GM21576 (cell line): ENCODE data around the gene OR6B1.

Source experiments
- ATAC-seq: cut with Tn5 transposase; IDR thresholded peaks from one replicate; pipeline ENCODE4 v1.9.1; 2021; ENCODE audit warnings: mild to moderate bottlenecking, moderate library complexity; ENCODE audit not compliant: unreplicated experiment

OR6B1 gene

GRCh38 chr7:144000020-144000419 lies at the start of gene OR6B1:
Gene OR6B1, plus strand, starts transcription at chr7:144000320. Its CDS starts 3,677 bp downstream, at chr7:144003997.
- ATAC-seq = no peak

DNA sequence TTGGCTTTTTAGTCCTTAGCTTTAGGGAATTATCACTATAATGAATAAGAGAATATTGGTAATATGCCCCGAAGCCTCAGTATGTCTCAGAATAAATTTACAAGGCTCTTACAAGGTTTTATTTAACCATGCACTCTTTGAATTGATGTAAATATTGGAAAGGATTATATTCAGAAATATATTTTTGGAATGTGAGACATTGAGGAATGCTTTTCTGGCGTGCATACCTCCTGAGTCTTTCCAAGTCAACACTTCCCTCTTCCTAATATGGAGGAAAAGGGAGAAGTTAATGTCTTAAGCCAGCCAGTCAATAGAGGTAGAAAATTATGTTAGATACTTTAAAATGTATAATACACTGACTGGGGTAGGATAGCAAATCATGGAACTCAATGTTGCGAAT lies 46.7 kb upstream of the OR6B1 start:
- no peak for ATAC-seq

DNA sequence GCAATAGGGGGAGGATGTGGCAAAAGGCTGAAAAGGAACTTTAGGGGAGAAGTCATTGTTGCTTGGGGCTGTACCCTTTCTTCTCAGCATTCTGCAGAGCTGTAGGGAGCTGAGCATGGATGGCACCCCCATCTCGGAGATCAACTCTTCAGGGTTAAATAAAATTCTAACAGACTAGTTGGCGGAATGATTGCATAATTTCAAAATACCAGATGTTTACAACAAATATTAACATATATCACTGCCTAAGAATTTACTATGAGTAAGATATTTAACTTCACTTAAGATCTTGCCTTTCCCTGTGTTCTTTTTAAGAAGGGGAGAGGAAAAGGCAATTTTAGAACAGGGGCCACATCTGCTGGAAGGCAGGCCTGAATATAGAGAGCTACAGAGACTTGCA lies 46.0 kb upstream of the OR6B1 start:
- no peak for ATAC-seq

DNA sequence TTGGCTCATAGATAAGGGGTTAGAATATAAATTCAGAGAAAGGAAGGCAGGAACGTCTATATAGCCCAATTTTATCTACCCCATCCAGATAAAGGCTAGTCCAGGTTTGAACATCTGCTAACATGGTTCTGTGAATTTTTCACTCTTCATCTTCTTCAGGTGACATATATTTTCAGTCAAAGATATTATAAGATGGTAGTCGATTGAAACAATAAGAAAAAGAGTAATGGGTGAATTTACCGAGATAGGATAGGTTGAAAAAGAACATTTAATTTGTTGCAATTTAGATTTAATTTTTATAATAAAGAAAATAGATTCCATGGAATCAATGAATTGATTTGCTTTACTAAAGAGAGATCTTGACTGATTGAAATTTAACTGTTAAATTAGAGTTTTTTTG lies 45.6 kb upstream of the OR6B1 start, which contains the start of gene OR2F1:
Gene OR2F1 (plus strand): TSS at position 301 of the 400 bp plus-strand sequence. CDS start 5,127 bp downstream, outside the sequence.
- ATAC-seq = no peak

GRCh38 chr7:143958781-143959180 lies 41.3 kb upstream of the OR6B1 start:
- no peak for ATAC-seq

- no peak for ATAC-seq
These were observed 39.1 kb upstream of the OR6B1 start for GRCh38 chr7:143960813-143961610.

DNA sequence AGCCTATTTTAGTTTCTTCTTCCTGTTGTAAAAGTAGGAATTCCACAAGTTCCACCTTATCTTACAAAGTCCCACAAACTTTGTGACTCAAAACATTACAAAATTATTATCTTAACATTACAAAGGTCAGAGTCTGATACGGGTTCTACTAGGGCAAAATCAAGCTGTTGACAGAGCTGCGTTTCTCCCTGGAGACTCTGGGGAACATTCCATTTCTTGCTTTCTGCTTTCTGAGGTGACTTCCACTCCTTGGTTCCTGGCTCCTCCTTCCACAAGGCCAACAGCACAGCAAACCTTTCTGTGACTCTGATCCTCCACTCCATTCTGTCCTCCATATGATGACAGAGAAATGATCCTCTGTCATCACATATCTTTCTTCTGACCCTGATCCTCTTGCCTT lies 34.8 kb upstream of the OR6B1 start:
- no peak for ATAC-seq

- no peak for ATAC-seq
These were observed 32.7 kb upstream of the OR6B1 start for GRCh38 chr7:143967398-143967797.

DNA sequence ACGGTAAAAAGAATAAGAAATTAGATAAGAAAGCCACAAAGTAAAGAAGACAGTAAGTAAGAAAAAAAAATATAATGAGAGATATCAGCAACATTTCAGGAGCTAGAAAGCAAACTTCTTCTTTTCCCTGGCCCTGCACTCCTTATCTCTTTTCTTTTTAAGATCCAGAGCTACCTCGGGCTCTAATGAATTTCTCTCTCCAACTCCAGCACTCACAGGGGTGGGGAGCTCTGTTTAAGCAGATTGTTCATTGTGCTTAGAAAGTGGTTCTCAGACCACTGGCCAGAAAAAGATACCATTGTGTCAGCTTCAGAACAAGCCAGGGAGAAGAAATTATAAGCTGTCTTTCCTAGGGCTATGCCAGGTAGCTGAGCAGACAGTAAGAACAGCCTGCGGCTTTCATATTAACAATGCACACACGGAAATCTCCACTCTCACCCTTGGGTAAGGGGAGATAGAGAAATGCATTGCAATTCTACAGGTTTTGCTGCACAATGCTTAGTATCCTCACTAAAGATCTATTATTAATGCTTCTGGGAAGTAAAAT lies 26.2 kb upstream of the OR6B1 start:
- ATAC-seq = no peak

DNA sequence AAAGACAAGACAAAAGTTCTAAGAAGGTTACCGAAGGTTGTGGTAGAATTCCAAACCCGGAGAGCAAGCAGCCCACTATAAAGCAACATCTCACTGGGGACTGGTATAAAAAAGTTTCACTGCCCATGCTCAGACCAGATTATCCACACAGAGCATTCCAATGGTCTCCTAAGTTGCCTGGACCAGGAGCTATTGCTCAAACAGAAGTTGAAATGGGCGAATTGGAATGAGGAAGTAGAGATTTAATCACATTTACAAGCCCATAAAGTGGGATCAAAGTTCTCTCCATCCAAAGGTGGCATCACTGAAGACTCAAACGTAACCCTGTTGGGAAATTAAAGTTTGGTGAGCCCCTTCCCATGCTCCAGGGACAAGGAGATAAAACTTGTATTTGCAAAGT lies 25.7 kb upstream of the OR6B1 start:
- no peak for ATAC-seq

GRCh38 chr7:143975617-143976016 lies 24.5 kb upstream of the OR6B1 start:
- no peak for ATAC-seq

GRCh38 chr7:143978585-143978984 lies 21.5 kb upstream of the OR6B1 start:
- ATAC-seq = no peak

- no peak for ATAC-seq
These were observed 20.8 kb upstream of the OR6B1 start for GRCh38 chr7:143979359-143979758.

DNA sequence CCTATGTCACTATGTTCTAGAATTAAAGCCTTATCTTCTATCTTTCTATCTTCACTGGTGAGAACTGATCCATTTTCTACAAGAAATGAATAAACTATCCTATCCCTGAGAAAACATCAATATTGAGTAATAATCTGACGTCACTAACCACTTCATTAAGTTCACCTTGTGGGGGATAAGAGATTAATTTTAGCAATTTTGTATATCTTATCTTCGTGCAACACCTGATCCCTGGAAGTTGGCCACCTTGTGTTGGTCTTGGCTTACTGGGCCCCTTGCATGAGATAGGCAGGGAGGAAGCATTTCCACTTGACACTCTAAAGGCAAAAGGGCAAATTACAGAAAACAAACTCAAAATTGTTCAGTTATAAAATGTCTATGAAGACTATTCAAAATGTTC lies 20.1 kb upstream of the OR6B1 start:
- ATAC-seq = no peak

DNA sequence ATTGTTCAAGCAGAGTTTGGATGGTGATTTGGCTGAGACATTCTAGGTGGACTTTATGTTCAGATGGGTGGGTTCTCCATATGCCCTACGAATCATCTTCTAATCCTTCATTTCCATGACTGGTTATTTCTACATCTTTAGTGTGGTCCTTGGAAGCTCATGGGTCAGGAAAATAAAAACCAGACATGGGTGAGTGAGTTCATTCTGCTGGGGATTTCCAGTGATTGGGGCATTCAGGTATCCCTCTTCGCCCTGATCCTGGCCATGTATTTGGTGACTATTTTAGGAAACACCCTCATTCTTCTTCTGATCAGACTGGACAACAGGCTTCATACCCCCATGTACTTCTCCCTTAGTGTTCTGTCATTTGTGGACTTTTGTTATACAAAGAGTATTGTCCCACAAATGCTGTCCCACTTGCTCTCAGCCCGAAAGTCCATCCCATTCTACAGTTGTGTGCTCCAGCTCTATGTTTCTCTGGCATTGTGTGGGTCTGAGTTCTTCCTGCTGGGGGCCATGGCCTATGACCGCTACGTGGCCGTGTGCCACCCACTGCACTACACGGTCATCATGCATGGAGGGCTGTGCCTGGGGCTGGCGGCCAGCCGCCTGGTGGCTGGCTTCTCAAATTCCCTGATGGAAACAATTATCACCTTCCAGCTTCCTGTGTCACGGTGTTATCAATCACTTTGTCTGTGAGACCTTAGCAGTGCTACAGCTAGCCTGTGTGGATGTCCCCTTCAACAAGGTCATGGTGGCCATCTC lies 19.2 kb upstream of the OR6B1 start:
- no peak for ATAC-seq

DNA sequence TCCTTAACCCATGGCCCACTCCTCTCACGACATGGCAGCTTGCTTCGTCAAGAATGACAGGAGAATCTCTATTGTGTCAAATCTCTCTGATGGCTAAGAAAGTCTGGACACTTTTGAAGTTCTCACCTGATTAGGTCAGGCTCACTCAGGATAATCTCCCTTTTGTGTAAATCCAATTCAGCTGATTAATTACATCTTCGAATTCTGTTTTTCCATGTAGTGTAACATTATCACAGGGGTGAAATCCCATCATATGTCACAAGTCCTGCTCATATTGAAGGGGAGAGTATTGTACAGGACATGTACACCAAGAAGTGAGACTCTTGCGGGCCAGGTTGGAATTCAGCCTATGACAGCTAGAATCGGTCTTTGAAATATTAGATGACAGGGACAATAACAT lies 16.2 kb upstream of the OR6B1 start:
- no peak for ATAC-seq

- ATAC-seq = peak; percentile 54
These were observed 12.6 kb upstream of the OR6B1 start for GRCh38 chr7:143987513-143987912.

DNA sequence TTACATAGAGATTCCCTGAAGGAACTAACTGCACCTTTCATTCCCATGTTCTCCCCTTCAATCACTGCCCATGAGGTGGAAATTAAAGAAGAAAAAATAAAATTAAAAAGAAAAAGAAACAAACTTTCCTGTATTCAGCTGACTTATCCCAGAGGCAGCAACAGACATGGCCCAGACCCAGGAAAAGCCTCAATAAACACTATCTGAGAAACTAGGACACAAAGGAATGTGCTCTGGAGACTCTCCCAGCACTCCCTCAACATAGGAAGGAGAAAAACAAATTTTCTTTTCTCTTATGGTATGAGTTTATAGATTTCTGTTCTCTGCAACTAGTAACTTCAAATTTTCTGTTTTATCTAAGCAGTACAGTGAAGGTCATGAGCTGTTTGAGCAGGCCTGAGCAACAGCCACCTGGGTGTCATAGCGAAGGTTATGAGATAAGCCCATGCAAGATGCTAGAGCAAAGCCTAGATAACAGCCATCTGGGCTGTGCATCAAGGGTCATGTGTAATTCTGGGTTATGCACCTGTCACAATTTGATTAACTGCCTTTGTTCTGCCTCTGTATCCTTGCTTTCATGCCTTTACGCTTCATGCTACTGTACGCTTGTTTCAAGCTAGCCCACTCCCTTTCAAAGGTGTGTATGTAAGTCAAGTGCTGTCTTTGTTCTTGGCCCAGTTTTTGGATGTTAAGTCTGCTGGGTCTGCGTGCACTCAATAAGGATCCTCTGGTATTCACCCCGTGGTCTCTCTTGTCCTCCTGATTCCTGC lies 11.0 kb upstream of the OR6B1 start:
- no peak for ATAC-seq

DNA sequence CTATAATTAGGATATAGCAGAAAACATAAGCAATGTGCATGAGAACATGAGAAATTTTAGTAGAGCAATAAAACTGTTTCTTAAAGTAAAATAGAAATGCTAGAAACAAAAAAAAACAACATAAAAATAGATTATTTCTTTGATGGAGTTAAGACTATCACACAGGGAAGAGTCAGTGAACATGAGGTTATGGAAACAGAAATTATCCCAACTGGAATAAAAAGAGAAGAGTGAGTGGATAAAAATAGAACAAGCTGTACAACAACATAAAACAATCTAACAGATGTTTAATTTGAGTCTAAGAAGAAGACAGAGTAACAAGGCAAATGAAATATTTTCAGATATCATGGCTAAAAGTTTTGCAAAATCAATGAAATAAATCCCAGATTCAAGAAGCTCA lies 7.5 kb upstream of the OR6B1 start:
- ATAC-seq = no peak

DNA sequence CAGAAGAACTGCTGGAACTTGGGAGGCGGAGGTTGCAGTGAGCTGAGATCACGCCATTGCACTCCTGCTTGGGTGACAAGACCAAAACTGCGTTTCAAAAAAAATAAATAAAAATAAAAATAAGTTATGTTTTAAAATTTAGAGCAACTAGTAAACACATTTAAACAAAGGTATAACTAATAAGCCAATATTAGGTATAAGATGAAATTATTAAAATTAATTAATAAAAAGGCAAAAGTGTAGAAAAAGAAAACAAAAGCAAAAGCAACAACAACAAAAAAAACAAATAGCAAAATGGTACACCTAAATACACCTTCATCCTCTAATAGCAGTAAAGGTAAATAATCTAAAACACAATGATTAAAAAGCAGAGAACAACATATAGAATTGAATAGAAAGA lies 6.2 kb upstream of the OR6B1 start:
- no peak for ATAC-seq

GRCh38 chr7:144001543-144001942 lies 1.4 kb downstream of the OR6B1 start:
- ATAC-seq = no peak
